ENCODE results near the gene PXT1. TPM values are rescaled to one million over a fixed set of nuclear protein-coding genes. Genes with fewer than 3 reads are reported as not detected.

The PXT1 gene
- total and polyA plus RNA-seq, 9 of the 15 experiments (the other 6 are each of a cell fraction or from before 2014, with no cell fraction given), result 0.09 to 0.11 (median 0.10) TPM; not detected in 5

DNA sequence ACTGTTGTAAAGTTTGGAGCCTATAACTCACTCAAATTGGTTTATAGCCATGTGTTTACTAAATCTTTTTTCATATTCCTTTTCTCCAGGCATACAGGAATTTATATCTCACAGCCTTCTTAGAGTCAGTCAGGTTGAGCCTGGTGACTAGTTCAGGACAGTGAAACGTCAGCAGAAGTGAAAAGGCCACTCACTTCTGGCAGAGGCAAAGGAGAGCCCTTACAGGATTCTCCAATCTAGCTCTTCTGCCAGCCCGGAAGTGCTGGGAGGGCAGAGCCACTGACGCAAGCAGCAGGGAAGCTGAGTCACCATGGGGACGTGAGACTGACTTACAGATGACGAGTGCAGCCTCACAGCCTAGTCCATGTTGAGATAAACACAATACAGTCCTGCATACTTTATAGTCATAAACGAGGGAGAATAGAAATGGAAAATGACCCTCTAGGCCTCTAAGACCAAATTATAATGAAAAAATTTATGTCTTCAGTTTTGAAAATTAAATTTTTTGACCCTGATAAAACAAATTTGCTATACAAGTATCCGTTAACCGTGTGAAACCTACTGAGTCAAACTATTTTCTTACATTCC lies 1.3 kb downstream of the PXT1 start (continued):
- TF ChIP-seq, protein P1, sequence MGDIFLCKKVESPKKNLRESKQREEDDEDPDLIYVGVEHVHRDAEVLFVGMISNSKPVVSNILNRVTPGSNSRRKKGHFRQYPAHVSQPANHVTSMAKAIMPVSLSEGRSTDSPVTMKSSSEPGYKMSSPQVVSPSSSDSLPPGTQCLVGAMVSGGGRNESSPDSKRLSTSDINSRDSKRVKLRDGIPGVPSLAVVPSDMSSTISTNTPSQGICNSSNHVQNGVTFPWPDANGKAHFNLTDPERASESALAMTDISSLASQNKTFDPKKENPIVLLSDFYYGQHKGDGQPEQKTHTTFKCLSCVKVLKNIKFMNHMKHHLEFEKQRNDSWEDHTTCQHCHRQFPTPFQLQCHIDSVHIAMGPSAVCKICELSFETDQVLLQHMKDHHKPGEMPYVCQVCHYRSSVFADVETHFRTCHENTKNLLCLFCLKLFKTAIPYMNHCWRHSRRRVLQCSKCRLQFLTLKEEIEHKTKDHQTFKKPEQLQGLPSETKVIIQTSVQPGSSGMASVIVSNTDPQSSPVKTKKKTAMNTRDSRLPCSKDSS (IDR thresholded peaks at IDR 0.05; ENCODE audit: low read depth, partially characterized antibody), result no peak
- TF ChIP-seq SRSF7 (optimal IDR thresholded peaks at IDR 0.05; ENCODE audit: low read depth, low read length) (no peak), KLF16 (IDR thresholded peaks at IDR 0.05) (no peak), ZBTB1 (CRISPR knock-in tag; IDR thresholded peaks at IDR 0.05; ENCODE audit: borderline replicate concordance, low read depth) (no peak), ZNF12 (CRISPR knock-in tag; IDR thresholded peaks at IDR 0.05) (no peak), ZFX (CRISPR knock-in tag; IDR thresholded peaks at IDR 0.05) (peak; percentile 11; the same call in 1 of the 2 replicates), JUND (IDR thresholded peaks at IDR 0.05; ENCODE audit: borderline replicate concordance, low read depth, low read length) (peak; percentile 99), JUND (tag; IDR thresholded peaks at IDR 0.05; ENCODE audit: borderline replicate concordance, low read depth, low read length) (peak; percentile 96), ZNF830 (CRISPR knock-in tag; IDR thresholded peaks at IDR 0.05) (no peak), TCFL5 (CRISPR knock-in tag; conservative IDR thresholded peaks at IDR 0.05) (no peak)
- TF ChIP-seq, protein P2, sequence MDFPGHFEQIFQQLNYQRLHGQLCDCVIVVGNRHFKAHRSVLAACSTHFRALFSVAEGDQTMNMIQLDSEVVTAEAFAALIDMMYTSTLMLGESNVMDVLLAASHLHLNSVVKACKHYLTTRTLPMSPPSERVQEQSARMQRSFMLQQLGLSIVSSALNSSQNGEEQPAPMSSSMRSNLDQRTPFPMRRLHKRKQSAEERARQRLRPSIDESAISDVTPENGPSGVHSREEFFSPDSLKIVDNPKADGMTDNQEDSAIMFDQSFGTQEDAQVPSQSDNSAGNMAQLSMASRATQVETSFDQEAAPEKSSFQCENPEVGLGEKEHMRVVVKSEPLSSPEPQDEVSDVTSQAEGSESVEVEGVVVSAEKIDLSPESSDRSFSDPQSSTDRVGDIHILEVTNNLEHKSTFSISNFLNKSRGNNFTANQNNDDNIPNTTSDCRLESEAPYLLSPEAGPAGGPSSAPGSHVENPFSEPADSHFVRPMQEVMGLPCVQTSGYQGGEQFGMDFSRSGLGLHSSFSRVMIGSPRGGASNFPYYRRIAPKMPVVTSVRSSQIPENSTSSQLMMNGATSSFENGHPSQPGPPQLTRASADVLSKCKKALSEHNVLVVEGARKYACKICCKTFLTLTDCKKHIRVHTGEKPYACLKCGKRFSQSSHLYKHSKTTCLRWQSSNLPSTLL (IDR thresholded peaks at IDR 0.05), result no peak
